Measurements from ENCODE around the gene PCDHGB4.

Gene PCDHGB4

GRCh38 chr5:141409598-141410306 lies 22.3 kb downstream of the PCDHGB4 start (continued):
- no peak for TF ChIP-seq ZNF449 (tag by site-specific recombination; IDR thresholded peaks at IDR 0.05)
- no peak for TF ChIP-seq KLF7 (tag by site-specific recombination; IDR thresholded peaks at IDR 0.05; ENCODE audit: borderline replicate concordance)
- TF ChIP-seq YY2 (tag by site-specific recombination; IDR thresholded peaks at IDR 0.05), result no peak

- ChIA-PET CTCF (interaction anchor here (0.6 to 1.5 kb wide), 2 partner anchors 10 to 726 kb away, joined by 4 to 6 read pairs; partner anchors contain the start of gene PCDHGA11), POLR2A (no interaction called here)
- H3K9me3 ChIP-seq (ENCODE audit: control insufficient read depth, insufficient read depth, low read depth, low read length), result no peaks in the 10 kb centered on the region
- no peak for TF ChIP-seq ZNF184 (tag by site-specific recombination; IDR thresholded peaks at IDR 0.05)
- TF ChIP-seq TSHZ1 (tag by site-specific recombination; IDR thresholded peaks at IDR 0.05; ENCODE audit: borderline replicate concordance), result no peak
- no peak for TF ChIP-seq ZNF777 (tag by site-specific recombination; IDR thresholded peaks at IDR 0.05; ENCODE audit: borderline replicate concordance)
- no peak for TF ChIP-seq ZNF621 (tag by site-specific recombination; IDR thresholded peaks at IDR 0.05)
- TF ChIP-seq ZNF23 (tag by site-specific recombination; IDR thresholded peaks at IDR 0.05; ENCODE audit: borderline replicate concordance), result no peak
- no peak for TF ChIP-seq ZNF555 (tag by site-specific recombination; conservative IDR thresholded peaks at IDR 0.05)
- TF ChIP-seq ZBTB49 (tag by site-specific recombination; IDR thresholded peaks at IDR 0.05; ENCODE audit: low read depth), result no peak
- no peaks in the 10 kb centered on the region for H3K4me1 ChIP-seq (ENCODE audit: control insufficient read depth, insufficient read depth, low read length)
- no peaks in the 10 kb centered on the region for H3K36me3 ChIP-seq (ENCODE audit: control insufficient read depth in 2 of 2, insufficient read depth in 1 of 2, low read length in 2 of 2)
- H3K4me3 ChIP-seq (ENCODE audit: low read depth, low read length), result no peak overlapping the region
- H3K27ac ChIP-seq (ENCODE audit: extremely low read depth, low read depth, low read length), result no peak overlapping the region
Observed at GRCh38 chr5:141411575-141411974, 24.1 kb downstream of the PCDHGB4 start.

- H3K9me3 ChIP-seq (ENCODE audit: control insufficient read depth, insufficient read depth, low read depth, low read length), result no peaks in the 10 kb centered on the region
- POLR2A ChIA-PET, result no interaction called here
- no peaks in the 10 kb centered on the region for H3K4me1 ChIP-seq (ENCODE audit: control insufficient read depth, insufficient read depth, low read length)
- CTCF ChIA-PET, result interaction anchor here (0.6 to 3.2 kb wide), 15 partner anchors 15 to 364 kb away, joined by 3 to 14 read pairs (median 3); partner anchors contain the start of genes PCDHGA12 and PCDHGB5
- H3K36me3 ChIP-seq (ENCODE audit: control insufficient read depth in 2 of 2, insufficient read depth in 1 of 2, low read length in 2 of 2), result no peaks in the 10 kb centered on the region
- H3K27ac ChIP-seq (ENCODE audit: extremely low read depth, low read depth, low read length), result no peak within 1 kb of the TSS
- no peak within 1 kb of the TSS for H3K4me3 ChIP-seq (ENCODE audit: low read depth, low read length)
- TF ChIP-seq ZNF624 (tag by site-specific recombination; IDR thresholded peaks at IDR 0.05) (no peak), PRDM10 (tag by site-specific recombination; IDR thresholded peaks at IDR 0.05) (no peak), KLF9 (tag by site-specific recombination; IDR thresholded peaks at IDR 0.05; ENCODE audit: low read depth) (no peak), ZNF280D (tag by site-specific recombination; IDR thresholded peaks at IDR 0.05) (no peak), ZNF354C (tag by site-specific recombination; IDR thresholded peaks at IDR 0.05; ENCODE audit: borderline replicate concordance, low read depth) (no peak), ZNF561 (tag by site-specific recombination; IDR thresholded peaks at IDR 0.05; ENCODE audit: borderline replicate concordance) (no peak)
Observed at GRCh38 chr5:141412854-141413539, 25.5 kb downstream of the PCDHGB4 start, which contains the start of gene PCDHGA10. Gene PCDHGA10, plus strand, starts transcription at chr5:141412987. Its CDS starts 189 bp downstream, at chr5:141413176.
